DOHH2 (cell line): ENCODE data around the gene TRIM61.
"Not testable (repeated sequence)": the region's sequence is repeated elsewhere in the genome, so short reads cannot be mapped to it uniquely, and the experiment has no call there.

Experiments
- H3F3A ChIP-seq: fragments of 200-600 bp; sonication (generic), shearing (Covaris generic); 2 replicates; pipeline ENCODE4 v1.6.0; 2016; ENCODE audit warnings: antibody characterized with exemption, mild to moderate bottlenecking; ENCODE audit not compliant: control insufficient read depth, insufficient read depth
- H3K27ac ChIP-seq: fragments of 200-600 bp; sonication (generic); 2 replicates; pipeline ENCODE4 v1.5.1; 2014; ENCODE audit warnings: low read depth, mild to moderate bottlenecking, low read length, moderate library complexity
- H3K27me3 ChIP-seq: fragments of 200-600 bp; sonication (generic); 2 replicates; pipeline ENCODE4 v1.6.1; 2014; ENCODE audit warnings: mild to moderate bottlenecking, low read length, mixed read lengths; ENCODE audit not compliant: control insufficient read depth
- H3K36me3 ChIP-seq: fragments of 200-600 bp; sonication (generic); 2 replicates; pipeline ENCODE4 v1.6.1; 2014; ENCODE audit warnings: mild to moderate bottlenecking, low read length, moderate library complexity, mixed read lengths; ENCODE audit not compliant: control insufficient read depth
- H3K4me1 ChIP-seq: fragments of 200-600 bp; sonication (generic); 2 replicates; pipeline ENCODE4 v1.6.1; 2014; ENCODE audit warnings: mild to moderate bottlenecking, low read length, mixed read lengths; ENCODE audit not compliant: control insufficient read depth
- H3K4me2 ChIP-seq: fragments of 200-600 bp; sonication (generic); 2 replicates; pipeline ENCODE4 v1.6.0; 2014; ENCODE audit warnings: mild to moderate bottlenecking, low read length, moderate library complexity
- H3K4me3 ChIP-seq: fragments of 200-600 bp; sonication (generic); 2 replicates; pipeline ENCODE4 v1.5.1; 2014; ENCODE audit warnings: mild to moderate bottlenecking, low read length, mixed read lengths
- H3K79me2 ChIP-seq: fragments of 200-600 bp; sonication (generic); 2 replicates; pipeline ENCODE4 v1.6.1; 2014; ENCODE audit warnings: mild to moderate bottlenecking, low read length, mixed read lengths; ENCODE audit not compliant: control insufficient read depth
- H3K9me2 ChIP-seq: fragments of 200-600 bp; sonication (generic); replicated peaks from 2 replicates; pipeline ENCODE4 v1.6.1; 2014; ENCODE audit warnings: mild to moderate bottlenecking, low read length, mixed read lengths; ENCODE audit not compliant: control insufficient read depth
- H3K9me3 ChIP-seq: fragments of 200-600 bp; sonication (generic); 2 replicates; pipeline ENCODE4 v1.6.1; 2014; ENCODE audit warnings: antibody characterized with exemption, low read length, mixed read lengths; ENCODE audit not compliant: control insufficient read depth, insufficient read depth
- H4K20me1 ChIP-seq: fragments of 200-600 bp; sonication (generic); 2 replicates; pipeline ENCODE4 v1.6.0; 2014; ENCODE audit warnings: low read depth, mild to moderate bottlenecking, antibody characterized with exemption, low read length, moderate library complexity; ENCODE audit not compliant: control insufficient read depth, insufficient read depth
- CTCF ChIP-seq: fragments of 200-600 bp; sonication (generic); IDR thresholded peaks from one replicate; pipeline ENCODE4 v1.5.1; 2014; ENCODE audit warnings: antibody characterized with exemption, mild to moderate bottlenecking, low read depth, low read length; ENCODE audit not compliant: poor library complexity, severe bottlenecking
- EZH2phosphoT487 ChIP-seq: fragments of 200-600 bp; sonication (generic); IDR thresholded peaks from 2 replicates; pipeline ENCODE4 v1.6.1; 2017; ENCODE audit warnings: borderline replicate concordance, mild to moderate bottlenecking, antibody characterized with exemption, low read length, moderate library complexity, mixed read lengths

Gene TRIM61

GRCh38 chr4:165005352-165005925 lies 28.0 kb upstream of the TRIM61 start:
- H3F3A ChIP-seq: no peaks in the 10 kb centered on the region
- H3K4me2 ChIP-seq: no peak overlapping the region
- no peaks in the 10 kb centered on the region for H3K79me2 ChIP-seq
- H3K27me3 ChIP-seq: no peaks in the 10 kb centered on the region; the same call in 1 of the 2 replicates
- H3K36me3 ChIP-seq: no peaks in the 10 kb centered on the region
- H3K9me2 ChIP-seq: no peaks in the 10 kb centered on the region
- H3K4me3 ChIP-seq: no peak overlapping the region
- TF ChIP-seq CTCF: no peak
- TF ChIP-seq EZH2phosphoT487: no peak
- no peaks in the 10 kb centered on the region for H4K20me1 ChIP-seq
- H3K9me3 ChIP-seq: no peaks in the 10 kb centered on the region
- H3K27ac ChIP-seq: no peak overlapping the region
- no peaks in the 10 kb centered on the region for H3K4me1 ChIP-seq

GRCh38 chr4:165001957-165002356 lies 24.5 kb upstream of the TRIM61 start:
- not testable (repeated sequence) for H3K9me2 ChIP-seq, H3K4me2 ChIP-seq, H3K9me3 ChIP-seq, H3K4me1 ChIP-seq, H3K4me3 ChIP-seq, H3K36me3 ChIP-seq, H3F3A ChIP-seq, H3K27ac ChIP-seq, H3K27me3 ChIP-seq, H3K79me2 ChIP-seq, H4K20me1 ChIP-seq

GRCh38 chr4:164998526-164999080 lies 21.1 kb upstream of the TRIM61 start:
- H3K4me1 ChIP-seq, H3K27ac ChIP-seq, H3K27me3 ChIP-seq, H3F3A ChIP-seq, H4K20me1 ChIP-seq, H3K9me3 ChIP-seq, H3K36me3 ChIP-seq, H3K4me3 ChIP-seq, H3K79me2 ChIP-seq, H3K4me2 ChIP-seq, H3K9me2 ChIP-seq: not testable (repeated sequence)

GRCh38 chr4:164997941-164998340 lies 20.5 kb upstream of the TRIM61 start:
- Histone ChIP-seq H3K27me3 (no peaks in the 10 kb centered on the region), H3K36me3 (no peaks in the 10 kb centered on the region), H3K4me3 (no peak overlapping the region), H3K27ac (no peak overlapping the region), H3K79me2 (no peaks in the 10 kb centered on the region), H4K20me1 (no peaks in the 10 kb centered on the region), H3K4me1 (no peaks in the 10 kb centered on the region), H3K9me3 (no peaks in the 10 kb centered on the region), H3F3A (no peaks in the 10 kb centered on the region), H3K9me2 (no peaks in the 10 kb centered on the region), H3K4me2 (no peak overlapping the region)
- TF ChIP-seq EZH2phosphoT487 (no peak), CTCF (no peak)
